AG04449 (cell line): ENCODE results near the gene CFAP57.

Experiments
- CTCF ChIA-PET: fragments of 350-600 bp; formaldehyde crosslinking; extraction: SDS; loops from one replicate; lab custom pipeline; 2021; ENCODE audit warnings: antibody characterized with exemption; lab: Yijun Ruan, JAX
- POLR2A ChIA-PET: fragments of 400-600, 350-600 bp; formaldehyde crosslinking; extraction: SDS; loops from one replicate; lab custom pipeline; 2020; ENCODE audit warnings: antibody characterized with exemption, inconsistent platforms; lab: Yijun Ruan, JAX
- DNase-seq: peaks from one replicate; pipeline ENCODE4 v3.0.0-alpha.2; 2010; ENCODE audit warnings: low read depth, low spot score
- H3K4me3 ChIP-seq: 2 replicates; pipeline ENCODE4 v1.5.1; 2011; ENCODE audit warnings: low read depth, mild to moderate bottlenecking, control low read depth, low read length
- CTCF ChIP-seq: IDR thresholded peaks from one replicate; pipeline ENCODE4 v1.5.1; 2011; ENCODE audit warnings: mild to moderate bottlenecking, moderate library complexity, low read length, control low read depth, inconsistent platforms; ENCODE audit not compliant: insufficient read depth; ENCODE audit errors: missing control alignments

CFAP57 gene

GRCh38 chr1:43243299-43243698 is 71.2 kb downstream of the CFAP57 start:
- H3K4me3 ChIP-seq = no peak overlapping the region
- CTCF ChIA-PET = interaction anchor here (0.8 to 3.3 kb wide), 6 partner anchors 10 to 171 kb away, joined by 3 to 12 read pairs (median 6); no protein-coding TSS in a partner anchor
- DNase-seq = no peak
- POLR2A ChIA-PET = no interaction called here
- no peak for TF ChIP-seq CTCF

- DNase-seq = no peak
- POLR2A ChIA-PET = no interaction called here
- CTCF ChIA-PET = no interaction called here
- H3K4me3 ChIP-seq = no peak overlapping the region
- TF ChIP-seq CTCF = no peak
These were observed 74.5 kb downstream of the CFAP57 start for GRCh38 chr1:43246466-43247213.

GRCh38 chr1:43247256-43247921 is 75.3 kb downstream of the CFAP57 start:
- POLR2A ChIA-PET = no interaction called here

GRCh38 chr1:43250351-43250761 is 78.2 kb downstream of the CFAP57 start:
- no peak for DNase-seq
- ChIA-PET POLR2A (no interaction called here), CTCF (no interaction called here)

More at GRCh38 chr1:43247256-43247921, 75.3 kb downstream of the CFAP57 start:
- H3K4me3 ChIP-seq = no peak overlapping the region
- TF ChIP-seq CTCF = no peak
- DNase-seq = no peak
- CTCF ChIA-PET = no interaction called here

GRCh38 chr1:43251024-43251423 is 78.9 kb downstream of the CFAP57 start:
- DNase-seq = no peak
- POLR2A ChIA-PET = no interaction called here
- no peak overlapping the region for H3K4me3 ChIP-seq
- TF ChIP-seq CTCF = no peak
- CTCF ChIA-PET = no interaction called here

More at GRCh38 chr1:43250351-43250761, 78.2 kb downstream of the CFAP57 start:
- no peak for TF ChIP-seq CTCF
- H3K4me3 ChIP-seq = no peak overlapping the region

GRCh38 chr1:43252225-43252624 is 80.1 kb downstream of the CFAP57 start:
- H3K4me3 ChIP-seq = no peak overlapping the region
- CTCF ChIA-PET = interaction anchor here (1.3 kb wide), 1 partner anchor 25 kb away, joined by 3 read pairs; no protein-coding TSS in a partner anchor
- DNase-seq = no peak
- POLR2A ChIA-PET = no interaction called here
- TF ChIP-seq CTCF = no peak
